Endothelial cell of umbilical vein (primary cell): Measurements from ENCODE around the gene NUDT21. TPM values are rescaled to one million over a fixed set of nuclear protein-coding genes. Genes with fewer than 3 reads are reported as not detected.

ENCODE experiments used
- BruUV-seq: library from RNA; stranded (reverse); fragments of 400-500 nt; replicated peaks from 2 replicates; lab custom pipeline; 2021; lab: Mats Ljungman, UMichigan
- CTCF ChIA-PET: fragments of 300-600, 350-600 bp; sonication (Branson Sonifier 250); formaldehyde crosslinking; loops from one replicate; lab custom pipeline; 2021; ENCODE audit warnings: antibody characterized with exemption, inconsistent platforms; lab: Charles Lee
- POLR2A ChIA-PET: fragments of 300-600, 350-600 bp; sonication (Branson Sonifier 250); formaldehyde crosslinking; loops from one replicate; lab custom pipeline; 2021; ENCODE audit warnings: antibody characterized with exemption, inconsistent platforms; lab: Charles Lee
- DNase-seq: peaks from one replicate; pipeline ENCODE4 v3.0.0-alpha.2; 2011; ENCODE audit warnings: low read depth, low spot score
- FAIRE-seq: peaks from 2 replicates; lab custom pipeline; 2011; peaks lifted over from hg19 to GRCh38; lab: Jason Lieb, UNC
- H2AFZ ChIP-seq: 2 replicates; pipeline ENCODE4 v1.6.0; 2012; ENCODE audit warnings: low read depth, low read length, control low read depth, inconsistent platforms
- H3K27ac ChIP-seq: 2 replicates; pipeline ENCODE4 v1.5.1; 2011; ENCODE audit warnings: low read depth, mild to moderate bottlenecking, control low read depth, low read length, moderate library complexity; ENCODE audit not compliant: insufficient read depth
- H3K27me3 ChIP-seq, 2 experiments: 2 replicates each; pipeline versions ENCODE4 v1.6.0 to v1.6.1; 2011; ENCODE audit warnings: low read length in 2 of 2, mixed read lengths in 1 of 2; ENCODE audit not compliant: control insufficient read depth in 2 of 2, insufficient read depth in 2 of 2
- H3K36me3 ChIP-seq, 2 experiments: 2 replicates in 1 of 2; 3 replicates in 1 of 2; pipeline ENCODE4 v1.5.1; 2011; ENCODE audit warnings: low read length in 2 of 2, mild to moderate bottlenecking in 1 of 2, moderate library complexity in 1 of 2; ENCODE audit not compliant: control insufficient read depth in 2 of 2, insufficient read depth in 2 of 2; ENCODE audit errors: extremely low read depth in 1 of 2
- H3K4me1 ChIP-seq: 3 replicates; pipeline ENCODE4 v1.5.1; 2011; ENCODE audit warnings: mild to moderate bottlenecking, low read length; ENCODE audit not compliant: control insufficient read depth, insufficient read depth; ENCODE audit errors: extremely low read depth
- H3K4me2 ChIP-seq: 2 replicates; pipeline ENCODE4 v1.6.1; 2011; ENCODE audit warnings: low read length, control low read depth, mixed read lengths; ENCODE audit not compliant: insufficient read depth
- H3K4me3 ChIP-seq, 3 experiments: fragments of 200-600 bp in 1 of 3; sonication (generic), shearing (Covaris generic) in 1 of 3; replicated peaks in 1 of 3; 2 replicates each; pipeline ENCODE4 v1.5.1; 2011 to 2016; ENCODE audit warnings: control low read depth in 3 of 3, low read length in 3 of 3, mild to moderate bottlenecking in 2 of 3, inconsistent platforms in 1 of 3, low read depth in 1 of 3, moderate library complexity in 1 of 3; ENCODE audit not compliant: insufficient read depth in 1 of 3
- H3K79me2 ChIP-seq: 2 replicates; pipeline ENCODE4 v1.6.0; 2012; ENCODE audit warnings: low read length, inconsistent platforms; ENCODE audit not compliant: control insufficient read depth, insufficient read depth
- H3K9ac ChIP-seq: replicated peaks from 2 replicates; pipeline ENCODE3; 2011; ENCODE audit warnings: low read length, control low read depth; ENCODE audit not compliant: insufficient read depth; ENCODE audit errors: extremely low read depth
- H3K9me1 ChIP-seq: replicated peaks from 3 replicates; pipeline ENCODE4 v1.6.0; 2011; ENCODE audit warnings: mild to moderate bottlenecking, low read length; ENCODE audit not compliant: control insufficient read depth, insufficient read depth; ENCODE audit errors: extremely low read depth
- H3K9me3 ChIP-seq: replicated peaks from 2 replicates; pipeline ENCODE4 v1.5.1; 2012; ENCODE audit warnings: low read length, inconsistent platforms; ENCODE audit not compliant: control insufficient read depth, insufficient read depth
- H4K20me1 ChIP-seq: replicated peaks from 2 replicates; pipeline ENCODE3; 2011; ENCODE audit warnings: mild to moderate bottlenecking, low read length; ENCODE audit not compliant: control insufficient read depth, insufficient read depth; ENCODE audit errors: extremely low read depth
- EZH2 ChIP-seq: IDR thresholded peaks from 2 replicates; pipeline ENCODE4 v1.6.1; 2012; ENCODE audit warnings: borderline replicate concordance, low read depth, mild to moderate bottlenecking, moderate library complexity, low read length, inconsistent platforms; ENCODE audit not compliant: severe bottlenecking
- FOS ChIP-seq: IDR thresholded peaks from 2 replicates; pipeline ENCODE4 v1.6.1; 2011; ENCODE audit warnings: mild to moderate bottlenecking, low read length, moderate library complexity, borderline replicate concordance; ENCODE audit not compliant: insufficient read depth
- GATA2 ChIP-seq: IDR thresholded peaks from 2 replicates; pipeline ENCODE4 v1.7.0; 2011; ENCODE audit warnings: low read depth, mild to moderate bottlenecking, moderate library complexity, mixed read lengths, low read length; ENCODE audit not compliant: insufficient read length, insufficient read depth
- JUN ChIP-seq: IDR thresholded peaks from 2 replicates; pipeline ENCODE4 v1.6.1; 2011; ENCODE audit warnings: borderline replicate concordance, low read depth; ENCODE audit not compliant: insufficient read length, insufficient read depth
- MYC ChIP-seq: IDR thresholded peaks from one replicate; pipeline ENCODE4 v1.6.1; 2011; ENCODE audit warnings: mild to moderate bottlenecking, low read depth, low read length
- POLR2A ChIP-seq: IDR thresholded peaks from 2 replicates; pipeline ENCODE4 v1.6.1; 2012; ENCODE audit warnings: low read depth, mild to moderate bottlenecking, control low read depth, low read length
- POLR2AphosphoS5 ChIP-seq: IDR thresholded peaks from 2 replicates; pipeline ENCODE4 v1.6.1; 2012; ENCODE audit warnings: low read depth, mild to moderate bottlenecking, control low read depth, low read length, moderate library complexity; ENCODE audit not compliant: insufficient read depth
- dilution Hi-C: fragments of 300-500 bp; cut with MboI; formaldehyde crosslinking; loops from one replicate; pipeline ENCODE4 v1.15.0; 2019; ENCODE audit warnings: low sequenced_read_pairs; ENCODE audit not compliant: extremely low pct_ligation_motif_present
- intact Hi-C: fragments of 100-400 bp; cut with micrococcal nuclease; formaldehyde crosslinking; loops from one replicate; pipeline ENCODE4 v1.10.0; 2022
- polyA plus RNA-seq, 4 experiments: library from polyadenylated mRNA; depleted of rRNA in 3 of 4; stranded (reverse) in 3 of 4; unstranded in 1 of 4; fragments of >200 nt; gene quantifications; 2 replicates each; pipeline versions ENCODE4 v1.2.1 to v1.2.3, GENCODE V29; 2011 to 2012; ENCODE audit warnings: missing spikeins in 1 of 4
- total RNA-seq: library from RNA; stranded (reverse); gene quantifications from 2 replicates; pipeline ENCODE4 v1.2.3, GENCODE V29; 2021
- TF ChIP-seq, protein P1 (sequence below), 2 donors: IDR thresholded peaks; 1 replicate in 1 of 2; 2 replicates in 1 of 2; pipeline ENCODE4 v1.5.1; 2011; ENCODE audit warnings: low read length in 2 of 2, mild to moderate bottlenecking in 2 of 2, moderate library complexity in 2 of 2, control low read depth in 1 of 2, inconsistent platforms in 1 of 2, low read depth in 1 of 2; ENCODE audit not compliant: insufficient read depth in 1 of 2; ENCODE audit errors: extremely low read depth in 1 of 2
- TF ChIP-seq, protein P2 (sequence below): IDR thresholded peaks from 2 replicates; pipeline ENCODE4 v1.6.1; 2011; ENCODE audit not compliant: insufficient read depth, insufficient read length

NUDT21 gene
- total and polyA plus RNA-seq, 2 donors (not counting 3 experiments of a cell fraction or from before 2014, with no cell fraction given) = 56.4 to 158 TPM

DNA sequence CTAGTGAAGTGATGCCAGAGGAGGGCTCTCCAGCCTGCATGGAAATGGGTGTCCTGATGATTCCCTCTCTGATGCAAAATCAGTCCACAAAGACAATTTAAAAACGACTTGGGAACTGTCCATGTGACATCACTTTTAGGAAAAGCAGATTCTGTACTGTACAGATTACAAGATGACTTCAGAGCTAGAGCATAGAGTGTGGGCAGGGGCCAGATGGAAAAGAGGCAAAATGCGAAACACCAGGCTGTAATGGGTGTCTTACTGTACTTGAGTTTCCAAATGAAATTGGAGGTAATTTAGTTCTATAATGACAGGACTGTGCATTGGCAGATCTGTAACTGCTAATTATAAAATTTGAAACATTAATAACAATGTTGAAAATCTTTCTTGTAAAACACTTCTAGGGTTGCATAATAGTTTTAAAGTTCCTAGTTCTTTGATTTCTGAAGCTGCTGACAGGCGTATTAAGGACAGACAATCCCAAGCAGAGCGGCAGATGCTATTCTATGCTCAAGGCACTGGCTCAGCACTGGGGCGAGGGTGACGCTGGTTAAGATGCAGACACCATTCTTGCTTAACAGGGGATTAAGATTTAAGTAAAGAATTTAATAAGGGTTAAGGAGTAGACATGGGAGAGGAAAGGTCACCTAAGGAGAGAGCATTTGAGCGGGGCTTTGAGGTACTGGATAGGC is 29.8 kb upstream of the NUDT21 start:
- H3K9me1 ChIP-seq = no peaks in the 10 kb centered on the region
- dilution Hi-C loops = no loop called here
- H3K27ac ChIP-seq = no peak overlapping the region
- peaks cover 6 to 8% of the 10 kb centered on the region in 2 experiments for H3K36me3 ChIP-seq
- ChIA-PET CTCF (interaction anchor here (1.6 kb wide), 1 partner anchor 235 kb away, joined by 3 read pairs; no protein-coding TSS in a partner anchor), POLR2A (no interaction called here)
- FAIRE-seq (no peak), DNase-seq (no peak)
- H3K4me2 ChIP-seq = no peak overlapping the region
- H3K9ac ChIP-seq = no peak overlapping the region
- TF ChIP-seq, protein P1, sequence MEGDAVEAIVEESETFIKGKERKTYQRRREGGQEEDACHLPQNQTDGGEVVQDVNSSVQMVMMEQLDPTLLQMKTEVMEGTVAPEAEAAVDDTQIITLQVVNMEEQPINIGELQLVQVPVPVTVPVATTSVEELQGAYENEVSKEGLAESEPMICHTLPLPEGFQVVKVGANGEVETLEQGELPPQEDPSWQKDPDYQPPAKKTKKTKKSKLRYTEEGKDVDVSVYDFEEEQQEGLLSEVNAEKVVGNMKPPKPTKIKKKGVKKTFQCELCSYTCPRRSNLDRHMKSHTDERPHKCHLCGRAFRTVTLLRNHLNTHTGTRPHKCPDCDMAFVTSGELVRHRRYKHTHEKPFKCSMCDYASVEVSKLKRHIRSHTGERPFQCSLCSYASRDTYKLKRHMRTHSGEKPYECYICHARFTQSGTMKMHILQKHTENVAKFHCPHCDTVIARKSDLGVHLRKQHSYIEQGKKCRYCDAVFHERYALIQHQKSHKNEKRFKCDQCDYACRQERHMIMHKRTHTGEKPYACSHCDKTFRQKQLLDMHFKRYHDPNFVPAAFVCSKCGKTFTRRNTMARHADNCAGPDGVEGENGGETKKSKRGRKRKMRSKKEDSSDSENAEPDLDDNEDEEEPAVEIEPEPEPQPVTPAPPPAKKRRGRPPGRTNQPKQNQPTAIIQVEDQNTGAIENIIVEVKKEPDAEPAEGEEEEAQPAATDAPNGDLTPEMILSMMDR (IDR thresholded peaks at IDR 0.05; ENCODE audit: extremely low read depth in 1 of 2, insufficient read depth in 1 of 2, low read depth in 1 of 2, low read length in 2 of 2) = no peak
- TF ChIP-seq JUN (no peak), GATA2 (no peak), POLR2A (no peak), MYC (no peak), FOS (no peak), POLR2AphosphoS5 (no peak), EZH2 (no peak)
- TF ChIP-seq, protein P2, sequence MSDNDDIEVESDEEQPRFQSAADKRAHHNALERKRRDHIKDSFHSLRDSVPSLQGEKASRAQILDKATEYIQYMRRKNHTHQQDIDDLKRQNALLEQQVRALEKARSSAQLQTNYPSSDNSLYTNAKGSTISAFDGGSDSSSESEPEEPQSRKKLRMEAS = no peak
- no peaks in the 10 kb centered on the region for H3K79me2 ChIP-seq
- peaks cover 6% of the 10 kb centered on the region for H3K4me1 ChIP-seq
- intact Hi-C loops = no loop called here
- H3K9me3 ChIP-seq = no peaks in the 10 kb centered on the region
- H3K4me3 ChIP-seq = no peak overlapping the region
- H2AFZ ChIP-seq = no peak overlapping the region
- H3K27me3 ChIP-seq = no peaks in the 10 kb centered on the region
- H4K20me1 ChIP-seq = no peaks in the 10 kb centered on the region
- BruUV-seq = no TSS peak
